GM19467 (cell line): ENCODE measurements around the gene FTO.
"Not testable (repeated sequence)": the region's sequence is repeated elsewhere in the genome, so short reads cannot be mapped to it uniquely, and the experiment has no call there.

ENCODE experiments used
- ATAC-seq: cut with Tn5 transposase; IDR thresholded peaks from one replicate; pipeline ENCODE4 v1.9.1; 2021; ENCODE audit warnings: mild to moderate bottlenecking, moderate library complexity; ENCODE audit not compliant: unreplicated experiment

FTO gene

GRCh38 chr16:53821487-53821886 lies 117.5 kb downstream of the FTO start:
- no peak for ATAC-seq

GRCh38 chr16:53821957-53822625 lies 118.1 kb downstream of the FTO start:
- no peak for ATAC-seq

- no peak for ATAC-seq
These were observed 119.1 kb downstream of the FTO start for GRCh38 chr16:53822936-53823529.

- ATAC-seq, result no peak
These were observed 122.7 kb downstream of the FTO start for GRCh38 chr16:53826658-53827057.

GRCh38 chr16:53827741-53828140 lies 123.8 kb downstream of the FTO start:
- ATAC-seq, result no peak

- ATAC-seq, result no peak
These were observed 125.3 kb downstream of the FTO start for GRCh38 chr16:53829186-53829747.

GRCh38 chr16:53832896-53833544 lies 129.1 kb downstream of the FTO start:
- ATAC-seq, result no peak

GRCh38 chr16:53836142-53836541 lies 132.2 kb downstream of the FTO start:
- no peak for ATAC-seq

- no peak for ATAC-seq
These were observed 132.7 kb downstream of the FTO start for GRCh38 chr16:53836680-53837079.

GRCh38 chr16:53837426-53837825 lies 133.5 kb downstream of the FTO start:
- no peak for ATAC-seq

GRCh38 chr16:53839150-53839549 lies 135.2 kb downstream of the FTO start:
- ATAC-seq, result no peak

GRCh38 chr16:53840456-53840855 lies 136.5 kb downstream of the FTO start:
- no peak for ATAC-seq

- no peak for ATAC-seq
These were observed 137.9 kb downstream of the FTO start for GRCh38 chr16:53841884-53842283.

- no peak for ATAC-seq
These were observed 139.1 kb downstream of the FTO start for GRCh38 chr16:53843084-53843483.

- no peak for ATAC-seq
These were observed 140.8 kb downstream of the FTO start for GRCh38 chr16:53844804-53845203.

- not testable (repeated sequence) for ATAC-seq
These were observed 142.6 kb downstream of the FTO start for GRCh38 chr16:53846549-53846948.

GRCh38 chr16:53846971-53847370 lies 143.0 kb downstream of the FTO start:
- no peak for ATAC-seq

- no peak for ATAC-seq
These were observed 144.5 kb downstream of the FTO start for GRCh38 chr16:53848277-53848942.

GRCh38 chr16:53848950-53849349 lies 145.0 kb downstream of the FTO start:
- ATAC-seq, result no peak

- no peak for ATAC-seq
These were observed 145.6 kb downstream of the FTO start for GRCh38 chr16:53849585-53849984.

GRCh38 chr16:53849994-53850393 lies 146.0 kb downstream of the FTO start:
- no peak for ATAC-seq
